B cell (primary cell): ENCODE data around the gene TSPAN10. TPM values are rescaled to one million over a fixed set of nuclear protein-coding genes. Genes with fewer than 3 reads are reported as not detected.

Source experiments
- ATAC-seq: fragments of 200-7000 bp; cut with Tn5 transposase; one replicate; pipeline ENCODE4 v1.10.0; 2021; ENCODE audit warnings: low read depth, mild to moderate bottlenecking, moderate number of reproducible peaks, moderate library complexity
- CTCF ChIA-PET: fragments of 350-600 bp; sonication (Branson Sonifier 250); formaldehyde crosslinking; loops from one replicate; lab custom pipeline; 2021; ENCODE audit warnings: antibody characterized with exemption, inconsistent platforms; lab: Charles Lee
- POLR2A ChIA-PET: fragments of 350-600 bp; sonication (Branson Sonifier 250); formaldehyde crosslinking; loops from one replicate; lab custom pipeline; 2021; ENCODE audit warnings: antibody characterized with exemption; lab: Charles Lee
- DNase-seq: peaks from one replicate; pipeline ENCODE4 v3.0.0; 2013
- H2AFZ ChIP-seq: 2 replicates; pipeline ENCODE4 v1.6.1; 2012; ENCODE audit warnings: mild to moderate bottlenecking, low read depth, low read length; ENCODE audit not compliant: insufficient read depth, poor library complexity, severe bottlenecking
- H3K27ac ChIP-seq, 2 donors: 1 replicate in 1 of 2; 2 replicates in 1 of 2; pipeline ENCODE4 v1.5.1; 2012 to 2013; ENCODE audit warnings: low read length in 2 of 2, mild to moderate bottlenecking in 2 of 2, moderate library complexity in 1 of 2
- H3K27me3 ChIP-seq, 4 experiments: fragments of 200-600 bp in 1 of 4; sonication (generic) in 1 of 4; replicated peaks in 1 of 4; 1 replicate in 2 of 4; 2 replicates in 2 of 4; pipeline versions ENCODE4 v1.6.1 to v1.7.0; 2013 to 2016; ENCODE audit warnings: low read length in 3 of 4, mild to moderate bottlenecking in 2 of 4, mixed read lengths in 1 of 4, moderate library complexity in 1 of 4; ENCODE audit not compliant: insufficient read depth in 4 of 4, control insufficient read depth in 3 of 4; ENCODE audit errors: control extremely low read depth in 1 of 4
- H3K36me3 ChIP-seq, 2 experiments: replicated peaks in 1 of 2; 1 replicate in 1 of 2; 2 replicates in 1 of 2; pipeline versions ENCODE4 v1.6.1 to v1.7.1; 2013; ENCODE audit warnings: low read length in 1 of 2; ENCODE audit not compliant: insufficient read depth in 2 of 2, control insufficient read depth in 1 of 2; ENCODE audit errors: control extremely low read depth in 1 of 2, extremely low read depth in 1 of 2
- H3K4me1 ChIP-seq, 2 donors: fragments of 200-600 bp in 1 of 2; sonication (generic) in 1 of 2; 1 replicate in 1 of 2; 2 replicates in 1 of 2; pipeline versions ENCODE4 v1.5.1 to v1.6.1; 2013 to 2017; ENCODE audit warnings: low read length in 2 of 2; ENCODE audit not compliant: control insufficient read depth in 2 of 2, insufficient read depth in 2 of 2
- H3K4me2 ChIP-seq: replicated peaks from 2 replicates; pipeline ENCODE3; 2012; ENCODE audit warnings: mild to moderate bottlenecking, low read depth, low read length; ENCODE audit not compliant: poor library complexity, severe bottlenecking
- H3K4me3 ChIP-seq, 5 experiments: fragments of 200-600 bp in 1 of 5; sonication (generic) in 1 of 5; 1 replicate in 3 of 5; 2 replicates in 2 of 5; pipeline versions ENCODE4 v1.5.1 to v1.7.0; 2011 to 2016; ENCODE audit warnings: low read length in 4 of 5, mild to moderate bottlenecking in 4 of 5, low read depth in 2 of 5, control low read depth in 1 of 5, moderate library complexity in 1 of 5; ENCODE audit not compliant: insufficient read depth in 1 of 5; ENCODE audit errors: control extremely low read depth in 1 of 5, extremely low read depth in 1 of 5
- H3K79me2 ChIP-seq: fragments of 200-600 bp; sonication (generic); one replicate; pipeline ENCODE4 v1.6.0; 2016; ENCODE audit warnings: low read length; ENCODE audit not compliant: control insufficient read depth, insufficient read depth
- H3K9ac ChIP-seq: fragments of 200-600 bp; sonication (generic); 2 replicates; pipeline ENCODE4 v1.6.1; 2017; ENCODE audit warnings: mild to moderate bottlenecking, low read length, moderate library complexity
- H3K9me3 ChIP-seq, 3 donors: one replicate each; pipeline versions ENCODE4 v1.6.1 to v1.7.1; 2013; ENCODE audit warnings: low read length in 2 of 3; ENCODE audit not compliant: control insufficient read depth in 2 of 3, insufficient read depth in 1 of 3; ENCODE audit errors: control extremely low read depth in 1 of 3
- H4K20me1 ChIP-seq: 2 replicates; pipeline ENCODE4 v1.6.0; 2012; ENCODE audit warnings: mild to moderate bottlenecking, low read length; ENCODE audit not compliant: insufficient read depth, control insufficient read depth, poor library complexity, severe bottlenecking
- H3K27ac Mint-ChIP-seq: one replicate; pipeline ENCODE4 v1.8.0; 2021; ENCODE audit warnings: mixed read lengths
- H3K27me3 Mint-ChIP-seq: one replicate; pipeline ENCODE4 v1.8.0; 2021; ENCODE audit warnings: mixed read lengths
- H3K4me1 Mint-ChIP-seq: one replicate; pipeline ENCODE4 v1.8.0; 2021; ENCODE audit warnings: mixed read lengths
- H3K4me3 Mint-ChIP-seq: one replicate; pipeline ENCODE4 v1.8.0; 2021; ENCODE audit warnings: mixed read lengths
- H3K9me3 Mint-ChIP-seq: one replicate; pipeline ENCODE4 v1.8.0; 2022; ENCODE audit warnings: mixed read lengths; ENCODE audit not compliant: insufficient read depth
- EZH2 ChIP-seq: IDR thresholded peaks from 2 replicates; pipeline ENCODE4 v1.6.1; 2012; ENCODE audit warnings: borderline replicate concordance, low read depth, mild to moderate bottlenecking, moderate library complexity, low read length; ENCODE audit not compliant: insufficient read depth, poor library complexity, severe bottlenecking
- WGBS: methylation state at CpG from one replicate; pipeline ENCODE4 v1.1.5; 2013; ENCODE audit warnings: missing lambda C conversion rate; ENCODE audit not compliant: insufficient coverage; 5-methylcytosine and 5-hydroxymethylcytosine counted together
- intact Hi-C: fragments of 100-400 bp; cut with micrococcal nuclease; formaldehyde crosslinking; loops from one replicate; pipeline ENCODE4 v1.10.0; 2022
- polyA plus RNA-seq: library from polyadenylated mRNA; depleted of rRNA; stranded (reverse); fragments of >200 nt; gene quantifications from 2 replicates; pipeline ENCODE4 v1.2.3, GENCODE V29; 2012
- total RNA-seq, 2 donors: library from RNA; stranded (reverse); fragments of 120-200 nt in 1 of 2; gene quantifications; 1 replicate in 1 of 2; 2 replicates in 1 of 2; pipeline versions ENCODE4 v1.2.3 to v1.2.4, GENCODE V29; 2013 to 2022
- TF ChIP-seq, protein P1 (sequence below): fragments of 200-600 bp; IDR thresholded peaks from one replicate; pipeline ENCODE4 v1.8.0; 2022; ENCODE audit warnings: antibody characterized with exemption, mild to moderate bottlenecking

Gene TSPAN10
- total and polyA plus RNA-seq, 2 donors (not counting 1 experiment from before 2014, with no cell fraction given), result 0.34 to 1.1 TPM

- Histone ChIP-seq H3K27me3 (peaks cover 0 to 12% (median 0%) of the 10 kb centered on the region in 4 experiments), H3K27ac (no peak overlapping the region), H3K4me1 (no peaks in the 10 kb centered on the region), H3K4me3 (no peak overlapping the region), H3K36me3 (no peaks in the 10 kb centered on the region), H3K4me2 (no peak overlapping the region), H2AFZ (no peak overlapping the region), H4K20me1 (no peaks in the 10 kb centered on the region), H3K9ac (no peak overlapping the region), H3K9me3 (peaks cover 0 to 11% (median 3%) of the 10 kb centered on the region in 3 donors), H3K79me2 (no peaks in the 10 kb centered on the region)
- ATAC-seq (no peak), DNase-seq (no peak)
- intact Hi-C loops, result no loop called here
- CTCF ChIA-PET, result no interaction called here
- POLR2A ChIA-PET, result no interaction called here
- H3K27ac Mint-ChIP-seq, result no peak overlapping the region
- H3K9me3 Mint-ChIP-seq, result no peaks in the 10 kb centered on the region
- no peaks in the 10 kb centered on the region for H3K4me1 Mint-ChIP-seq
- TF ChIP-seq EZH2, result no peak
- TF ChIP-seq, protein P1, sequence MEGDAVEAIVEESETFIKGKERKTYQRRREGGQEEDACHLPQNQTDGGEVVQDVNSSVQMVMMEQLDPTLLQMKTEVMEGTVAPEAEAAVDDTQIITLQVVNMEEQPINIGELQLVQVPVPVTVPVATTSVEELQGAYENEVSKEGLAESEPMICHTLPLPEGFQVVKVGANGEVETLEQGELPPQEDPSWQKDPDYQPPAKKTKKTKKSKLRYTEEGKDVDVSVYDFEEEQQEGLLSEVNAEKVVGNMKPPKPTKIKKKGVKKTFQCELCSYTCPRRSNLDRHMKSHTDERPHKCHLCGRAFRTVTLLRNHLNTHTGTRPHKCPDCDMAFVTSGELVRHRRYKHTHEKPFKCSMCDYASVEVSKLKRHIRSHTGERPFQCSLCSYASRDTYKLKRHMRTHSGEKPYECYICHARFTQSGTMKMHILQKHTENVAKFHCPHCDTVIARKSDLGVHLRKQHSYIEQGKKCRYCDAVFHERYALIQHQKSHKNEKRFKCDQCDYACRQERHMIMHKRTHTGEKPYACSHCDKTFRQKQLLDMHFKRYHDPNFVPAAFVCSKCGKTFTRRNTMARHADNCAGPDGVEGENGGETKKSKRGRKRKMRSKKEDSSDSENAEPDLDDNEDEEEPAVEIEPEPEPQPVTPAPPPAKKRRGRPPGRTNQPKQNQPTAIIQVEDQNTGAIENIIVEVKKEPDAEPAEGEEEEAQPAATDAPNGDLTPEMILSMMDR, result no peak
- no peak overlapping the region for H3K4me3 Mint-ChIP-seq
- WGBS, result 93% methylated on average over 15 of the region's 15 CpGs
- H3K27me3 Mint-ChIP-seq, result peaks cover 12% of the 10 kb centered on the region
Observed at GRCh38 chr17:81644496-81644895, 7.5 kb downstream of the TSPAN10 start.

DNA sequence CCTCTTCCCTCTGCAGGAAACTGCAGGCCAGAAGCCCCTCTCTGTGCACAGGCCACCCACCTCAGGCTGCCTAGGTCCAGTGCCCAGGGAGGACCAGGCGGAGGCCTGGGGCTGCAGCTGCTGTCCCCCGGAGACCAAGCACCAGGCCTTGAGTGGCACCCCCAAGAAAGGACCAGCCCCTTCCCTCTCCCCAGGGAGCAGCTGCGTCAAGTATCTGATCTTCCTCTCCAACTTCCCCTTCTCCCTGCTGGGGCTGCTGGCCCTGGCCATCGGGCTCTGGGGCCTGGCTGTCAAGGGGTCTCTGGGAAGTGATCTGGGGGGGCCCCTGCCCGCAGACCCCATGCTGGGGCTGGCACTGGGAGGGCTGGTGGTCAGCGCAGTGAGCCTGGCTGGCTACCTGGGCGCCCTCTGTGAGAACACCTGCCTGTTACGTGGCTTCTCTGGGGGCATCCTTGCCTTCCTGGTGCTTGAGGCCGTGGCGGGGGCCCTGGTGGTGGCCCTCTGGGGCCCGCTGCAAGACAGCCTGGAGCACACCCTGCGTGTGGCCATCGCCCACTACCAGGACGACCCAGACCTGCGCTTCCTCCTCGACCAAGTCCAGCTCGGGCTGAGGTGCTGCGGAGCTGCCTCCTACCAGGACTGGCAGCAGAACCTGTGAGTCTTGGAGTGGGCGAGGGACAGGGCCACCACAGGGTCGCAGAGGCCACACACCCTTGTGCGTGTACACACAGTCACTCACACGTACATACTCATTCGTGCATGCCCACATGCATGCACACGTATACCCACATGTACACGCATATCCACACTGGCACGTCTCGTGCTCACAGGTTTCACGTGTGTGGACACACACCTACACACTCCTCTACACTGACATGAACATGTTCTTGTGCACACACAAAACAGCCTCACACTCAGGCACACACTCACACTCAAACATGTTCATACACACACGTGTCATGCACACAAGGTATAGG is 8.3 kb downstream of the TSPAN10 start:
- H3K27me3 Mint-ChIP-seq, result peaks cover 12% of the 10 kb centered on the region
- no peak for DNase-seq
- no peak overlapping the region for H3K4me3 Mint-ChIP-seq
- H3K9me3 ChIP-seq, result peaks cover 0 to 17% (median 3%) of the 10 kb centered on the region in 3 donors
- intact Hi-C loops, result no loop called here
- ChIA-PET CTCF (no interaction called here), POLR2A (no interaction called here)
- H3K4me2 ChIP-seq, result no peak overlapping the region
- H3K27ac Mint-ChIP-seq, result no peak overlapping the region
- H3K79me2 ChIP-seq, result no peaks in the 10 kb centered on the region
- H4K20me1 ChIP-seq, result no peaks in the 10 kb centered on the region
- H3K36me3 ChIP-seq, result no peaks in the 10 kb centered on the region
- WGBS, result 79% methylated on average over 29 of the region's 29 CpGs
- no peak overlapping the region for H3K4me3 ChIP-seq
- no peak for ATAC-seq
- H2AFZ ChIP-seq, result no peak overlapping the region
- TF ChIP-seq, protein P1, result no peak
- no peak for TF ChIP-seq EZH2
- no peaks in the 10 kb centered on the region for H3K4me1 ChIP-seq
- no peak overlapping the region for H3K9ac ChIP-seq
- H3K4me1 Mint-ChIP-seq, result no peaks in the 10 kb centered on the region
- H3K27me3 ChIP-seq, result peaks cover 0 to 15% (median 0%) of the 10 kb centered on the region in 4 experiments
- no peaks in the 10 kb centered on the region for H3K9me3 Mint-ChIP-seq
- no peak overlapping the region for H3K27ac ChIP-seq
